LHCN-M2 (cell line): ENCODE measurements around the gene FRG2B. TPM values are rescaled to one million over a fixed set of nuclear protein-coding genes. Genes with fewer than 3 reads are reported as not detected.
"Not testable (repeated sequence)": the region's sequence is repeated elsewhere in the genome, so short reads cannot be mapped to it uniquely, and the experiment has no call there.

Experiments
- DNase-seq: peaks from one replicate; pipeline ENCODE4 v3.0.0-alpha.2; 2012; ENCODE audit warnings: low read depth
- total RNA-seq: library from RNA; depleted of rRNA; stranded (reverse); fragments of >200 nt; gene quantifications from 2 replicates; pipeline ENCODE4 v1.2.3, GENCODE V29; 2014; rRNA removed

Gene FRG2B
- total RNA-seq, 1 experiment from 2014 or later = not detected

DNA sequence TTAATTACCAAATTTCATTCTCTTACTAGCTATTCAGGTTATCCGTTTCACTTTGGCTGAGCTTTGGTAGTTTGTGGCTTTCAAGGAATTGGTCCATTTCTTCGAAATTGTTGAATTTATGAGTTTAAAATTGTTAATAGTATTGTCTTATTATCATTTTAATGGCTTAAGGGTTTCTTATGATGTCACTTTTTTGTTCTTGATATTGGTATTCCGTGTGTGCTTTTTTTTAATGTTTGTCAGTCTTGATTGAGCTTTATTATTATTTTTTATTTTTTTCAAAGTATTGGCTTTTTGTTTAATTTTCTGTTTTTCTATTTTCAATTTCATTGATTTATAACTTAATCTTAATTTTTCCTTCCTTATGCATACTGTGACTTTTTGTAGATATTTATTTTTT, 25.9 kb downstream of the FRG2B start:
- no peak for DNase-seq

DNA sequence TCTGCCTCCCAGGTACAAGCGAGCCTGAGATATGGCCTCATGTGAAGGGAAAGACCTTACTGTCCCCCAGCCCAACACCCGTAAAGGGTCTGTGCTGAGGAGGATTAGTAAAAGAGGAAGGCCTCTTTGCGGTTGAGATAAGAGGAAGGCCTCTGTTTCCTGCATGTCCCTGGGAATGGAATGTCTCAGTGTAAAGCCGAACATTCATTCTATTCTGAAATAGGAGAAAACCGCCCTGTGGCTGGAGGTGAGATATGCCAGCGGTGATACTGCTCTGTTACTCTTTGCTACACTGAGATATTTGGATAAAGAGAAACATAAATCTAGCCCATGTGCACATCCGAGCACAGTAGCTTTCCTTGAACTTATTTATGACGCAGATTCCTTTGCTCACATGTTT, 26.7 kb downstream of the FRG2B start:
- not testable (repeated sequence) for DNase-seq

DNA sequence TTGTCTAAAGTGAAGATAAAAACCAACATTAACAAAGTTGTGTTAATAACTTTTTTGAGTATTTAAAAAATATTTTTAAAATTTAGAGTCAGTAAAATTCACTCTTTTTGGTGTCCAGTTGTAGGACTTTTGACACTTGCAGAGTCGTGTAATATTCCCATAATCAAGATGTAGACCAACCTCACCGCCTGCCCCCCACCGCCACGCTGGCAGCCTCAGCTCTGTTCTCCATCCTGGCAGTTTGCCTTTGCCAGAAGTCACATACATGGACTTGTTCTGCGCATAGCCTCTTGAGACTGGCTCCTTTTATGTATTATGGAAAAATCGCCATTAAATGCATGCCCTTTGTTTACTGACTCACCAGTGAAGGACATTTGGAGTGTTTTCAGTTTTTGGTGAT, 33.9 kb downstream of the FRG2B start:
- DNase-seq = no peak

DNA sequence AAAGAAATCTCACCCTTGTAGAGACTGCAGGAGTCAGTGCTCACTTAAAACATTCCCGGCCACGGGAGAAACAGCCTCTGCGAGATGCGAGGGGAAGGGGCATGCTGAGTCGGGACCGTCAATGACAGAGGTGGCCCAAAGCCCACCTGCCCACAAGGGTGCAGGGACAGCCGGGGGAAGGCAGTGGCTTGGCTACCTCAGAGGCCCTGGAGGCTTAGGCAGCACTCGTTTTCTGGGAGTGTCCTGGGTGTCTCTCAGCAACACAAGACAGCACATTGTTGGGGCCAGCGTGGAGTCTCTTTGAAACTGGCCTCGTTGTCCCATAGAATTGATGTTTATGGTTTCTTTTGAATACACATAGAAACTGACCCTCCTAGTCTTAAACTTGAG, 35.6 kb downstream of the FRG2B start:
- DNase-seq = no peak

DNA sequence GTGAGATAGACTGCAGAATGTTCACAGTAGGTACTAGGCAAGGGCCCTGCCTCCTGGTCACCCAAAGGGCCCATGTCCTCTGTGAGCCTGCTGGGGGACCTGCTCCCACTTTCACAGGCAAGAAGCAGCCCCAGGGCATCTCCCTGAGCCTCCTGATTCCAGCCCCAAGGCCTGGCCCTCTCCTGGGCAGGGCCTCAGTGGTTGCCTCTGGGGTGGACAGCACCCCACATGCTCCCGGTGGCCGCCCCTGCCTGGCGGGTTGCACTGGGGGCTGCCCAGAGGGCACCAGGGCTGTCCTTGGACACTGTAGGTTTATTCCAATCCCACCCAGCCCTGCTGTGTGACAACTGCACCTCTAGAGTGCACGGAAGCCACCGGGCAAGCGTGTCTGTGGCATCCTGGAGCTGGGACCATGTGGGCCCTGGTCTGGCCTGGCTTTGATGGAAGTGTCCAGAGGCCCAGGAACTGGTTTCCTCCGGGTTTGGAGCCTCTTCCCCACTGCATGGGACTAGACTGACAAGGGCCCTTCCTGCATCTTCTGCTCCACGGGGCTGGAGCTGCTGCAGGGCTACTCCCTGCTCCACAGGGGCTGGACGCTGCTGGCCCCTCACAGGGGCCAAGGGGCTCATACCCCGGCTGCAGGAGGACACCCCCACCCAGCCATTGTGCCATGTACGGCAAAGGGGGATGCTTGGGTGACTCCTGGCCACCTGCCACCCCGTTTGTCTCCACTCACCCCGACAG, 36.2 kb downstream of the FRG2B start:
- no peak for DNase-seq

DNA sequence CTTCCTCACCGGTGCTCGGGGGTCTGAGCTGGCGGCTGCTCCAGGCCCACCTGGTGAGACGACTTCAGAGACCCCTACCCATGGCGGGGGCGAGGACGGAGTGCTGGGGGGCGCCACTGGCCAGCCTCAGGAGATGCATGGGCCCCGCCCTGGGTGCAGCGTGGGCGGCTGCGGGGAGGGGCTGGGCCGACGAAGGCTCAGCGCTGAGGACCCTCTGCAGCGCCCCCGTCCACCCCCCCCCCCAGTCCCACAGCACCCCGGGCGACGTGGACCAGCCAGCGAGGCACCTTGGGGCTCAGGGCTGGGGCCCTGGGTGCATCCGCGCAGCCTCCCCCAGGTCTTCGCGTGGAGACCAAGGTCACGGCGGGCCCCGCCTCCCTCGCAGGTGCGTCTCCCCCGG, 49.6 kb downstream of the FRG2B start:
- DNase-seq = not testable (repeated sequence)

Other genes starting within 250 kb of the FRG2B start
- 3.3 and 3.5 TPM in 2 replicates for gene PAOX, start 247.5 kb downstream of the FRG2B start, total RNA-seq
- 25.3 and 28.5 TPM in 2 replicates for gene MTG1, start 232.6 kb downstream of the FRG2B start, total RNA-seq
- 0.29 and 0.32 TPM in 2 replicates for gene SPRN, start 202.2 kb downstream of the FRG2B start, total RNA-seq
- 0.57 and 1.0 TPM in 2 replicates for gene SCART1, start 172.8 kb downstream of the FRG2B start, total RNA-seq
- gene CYP2E1, start 99.4 kb downstream of the FRG2B start, total RNA-seq = 0.52 and 1.1 TPM in 2 replicates
- gene SYCE1, start 61.2 kb downstream of the FRG2B start, total RNA-seq = not detected in 2 replicates